ENCODE data around the gene HECW1. TPM values are rescaled to one million over a fixed set of nuclear protein-coding genes. Genes with fewer than 3 reads are reported as not detected.

The HECW1 gene
- total RNA-seq, 1 donor from 2014 or later = 0.46 TPM

DNA sequence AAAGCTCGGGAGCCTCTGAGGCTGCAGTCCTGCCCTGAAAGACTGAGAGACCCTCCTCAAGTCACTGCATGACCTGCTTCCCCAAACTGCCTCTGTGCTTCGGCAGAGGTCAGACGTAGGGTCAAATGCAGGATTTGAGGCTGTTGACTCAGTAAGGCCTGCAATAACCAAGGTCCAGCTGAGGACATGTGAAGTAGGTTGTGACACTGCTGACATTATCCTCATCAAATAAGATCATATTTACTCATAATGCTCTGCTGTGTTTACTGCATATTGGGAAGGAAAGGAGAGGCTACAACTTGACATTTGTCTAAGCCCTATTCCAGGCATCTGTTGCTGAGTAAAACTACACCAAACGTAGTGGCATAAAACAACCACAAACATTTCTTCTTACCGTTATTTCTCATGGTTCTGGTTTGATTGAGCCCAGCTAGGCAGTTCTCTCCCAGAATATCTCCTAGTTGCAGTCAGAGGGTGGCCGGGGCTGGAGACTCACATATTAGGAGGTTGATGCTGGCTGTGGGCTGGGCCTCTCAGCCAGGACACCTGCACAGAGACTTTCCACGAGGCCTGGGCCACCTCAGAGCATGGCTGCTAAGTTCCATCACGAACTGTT, 348.4 kb downstream of the HECW1 start:
- Histone ChIP-seq H3K27me3 (ENCODE audit: control insufficient read depth, insufficient read depth, low read length) (peaks cover 2% of the 10 kb centered on the region), H3K36me3 (ENCODE audit: control insufficient read depth, insufficient read depth, low read length) (no peaks in the 10 kb centered on the region), H3K4me3 (ENCODE audit: low read depth, low read length) (no peak overlapping the region)
- TF ChIP-seq, protein P1, sequence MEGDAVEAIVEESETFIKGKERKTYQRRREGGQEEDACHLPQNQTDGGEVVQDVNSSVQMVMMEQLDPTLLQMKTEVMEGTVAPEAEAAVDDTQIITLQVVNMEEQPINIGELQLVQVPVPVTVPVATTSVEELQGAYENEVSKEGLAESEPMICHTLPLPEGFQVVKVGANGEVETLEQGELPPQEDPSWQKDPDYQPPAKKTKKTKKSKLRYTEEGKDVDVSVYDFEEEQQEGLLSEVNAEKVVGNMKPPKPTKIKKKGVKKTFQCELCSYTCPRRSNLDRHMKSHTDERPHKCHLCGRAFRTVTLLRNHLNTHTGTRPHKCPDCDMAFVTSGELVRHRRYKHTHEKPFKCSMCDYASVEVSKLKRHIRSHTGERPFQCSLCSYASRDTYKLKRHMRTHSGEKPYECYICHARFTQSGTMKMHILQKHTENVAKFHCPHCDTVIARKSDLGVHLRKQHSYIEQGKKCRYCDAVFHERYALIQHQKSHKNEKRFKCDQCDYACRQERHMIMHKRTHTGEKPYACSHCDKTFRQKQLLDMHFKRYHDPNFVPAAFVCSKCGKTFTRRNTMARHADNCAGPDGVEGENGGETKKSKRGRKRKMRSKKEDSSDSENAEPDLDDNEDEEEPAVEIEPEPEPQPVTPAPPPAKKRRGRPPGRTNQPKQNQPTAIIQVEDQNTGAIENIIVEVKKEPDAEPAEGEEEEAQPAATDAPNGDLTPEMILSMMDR (IDR thresholded peaks at IDR 0.05; ENCODE audit: insufficient read depth, low read length, poor library complexity, severe bottlenecking) = no peak
- DNase-seq (ENCODE audit: low read depth) = no peak

DNA sequence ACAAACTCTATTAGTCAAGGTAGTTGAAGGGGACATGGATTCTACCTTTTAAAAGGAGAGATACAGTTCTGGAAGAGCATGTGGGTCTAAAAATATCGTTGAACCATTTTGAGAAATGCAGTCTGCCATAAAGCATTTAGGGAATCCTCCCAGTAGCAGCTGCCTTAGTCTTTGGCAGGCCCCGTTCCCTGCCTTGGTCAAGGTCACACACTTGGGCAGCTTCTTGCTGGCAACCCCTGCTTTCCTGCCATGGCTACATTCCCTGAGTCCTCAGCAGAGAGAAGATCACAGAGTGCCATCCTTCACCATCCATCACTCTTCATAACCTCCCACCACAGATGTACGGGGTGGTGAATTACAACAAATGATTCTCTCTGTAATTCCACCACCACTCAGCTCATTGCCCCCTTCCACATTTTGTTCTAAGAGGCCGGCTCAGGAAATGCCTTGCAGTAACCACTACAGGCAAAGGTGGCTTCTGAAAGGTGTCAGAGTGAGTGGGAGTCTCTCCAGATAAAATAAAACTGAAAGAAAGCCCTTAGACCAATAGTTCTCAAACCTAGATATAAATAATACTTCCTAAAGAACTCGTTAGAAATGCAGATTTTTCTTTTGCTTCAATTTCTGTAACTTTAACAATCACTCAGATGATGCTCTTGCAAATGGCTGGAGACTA, 349.0 kb downstream of the HECW1 start:
- Histone ChIP-seq H3K4me3 (ENCODE audit: low read depth, low read length) (no peak overlapping the region), H3K27me3 (ENCODE audit: control insufficient read depth, insufficient read depth, low read length) (peaks cover 2% of the 10 kb centered on the region), H3K36me3 (ENCODE audit: control insufficient read depth, insufficient read depth, low read length) (no peaks in the 10 kb centered on the region)
- DNase-seq (ENCODE audit: low read depth) = no peak
- TF ChIP-seq, protein P1 (IDR thresholded peaks at IDR 0.05; ENCODE audit: insufficient read depth, low read length, poor library complexity, severe bottlenecking) = no peak

DNA sequence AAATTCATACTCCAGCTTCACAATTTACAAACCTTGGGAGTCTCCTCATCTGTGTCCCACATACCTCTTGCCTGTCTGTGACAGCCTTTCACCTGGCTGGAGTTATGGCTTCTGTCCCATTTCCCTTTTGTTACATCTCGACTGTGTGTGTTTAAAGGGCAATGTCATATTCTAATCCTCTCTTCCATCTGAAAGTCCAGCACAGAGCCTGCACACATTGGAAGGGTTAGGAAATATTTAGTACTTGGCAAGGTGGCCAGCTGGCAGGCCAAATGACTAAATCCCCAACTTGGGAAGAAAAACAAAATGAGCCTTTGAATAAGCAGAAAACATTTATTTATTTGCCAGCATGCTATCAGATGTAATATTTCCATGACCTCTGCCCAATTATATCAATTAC, 350.4 kb downstream of the HECW1 start:
- Histone ChIP-seq H3K4me3 (ENCODE audit: low read depth, low read length) (no peak overlapping the region), H3K27me3 (ENCODE audit: control insufficient read depth, insufficient read depth, low read length) (peaks cover 2% of the 10 kb centered on the region), H3K36me3 (ENCODE audit: control insufficient read depth, insufficient read depth, low read length) (no peaks in the 10 kb centered on the region)
- no peak for DNase-seq (ENCODE audit: low read depth)
- TF ChIP-seq, protein P1 (IDR thresholded peaks at IDR 0.05; ENCODE audit: insufficient read depth, low read length, poor library complexity, severe bottlenecking) = no peak

DNA sequence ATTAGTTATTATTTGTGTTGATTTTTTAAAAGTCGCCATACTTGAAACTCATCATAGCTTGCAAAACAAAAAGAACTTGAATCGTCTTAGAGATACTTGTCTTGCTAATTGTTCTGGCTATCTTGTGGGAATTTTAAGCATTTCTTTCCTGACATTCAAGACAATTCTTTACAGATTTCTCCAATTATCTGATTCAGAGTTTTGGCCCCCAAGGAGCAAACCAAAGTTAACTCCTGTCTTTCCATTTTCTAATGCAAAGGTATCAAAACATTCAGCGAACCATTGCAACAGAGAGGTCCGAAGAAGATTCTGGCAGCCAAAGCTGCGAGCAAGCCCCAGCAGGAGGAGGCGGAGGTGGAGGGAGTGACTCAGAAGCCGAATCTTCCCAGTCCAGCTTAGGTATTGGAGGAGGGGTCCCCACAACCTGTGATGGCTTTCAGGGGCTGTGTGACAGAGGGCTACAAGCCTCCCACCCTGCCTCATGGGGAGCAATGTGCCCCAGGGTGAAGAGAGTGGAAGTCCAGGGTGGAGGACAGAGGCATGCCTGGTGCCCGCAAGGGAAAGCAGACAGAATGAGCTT, 351.0 kb downstream of the HECW1 start:
- Histone ChIP-seq H3K27me3 (ENCODE audit: control insufficient read depth, insufficient read depth, low read length) (peaks cover 2% of the 10 kb centered on the region), H3K36me3 (ENCODE audit: control insufficient read depth, insufficient read depth, low read length) (no peaks in the 10 kb centered on the region), H3K4me3 (ENCODE audit: low read depth, low read length) (no peak overlapping the region)
- no peak for DNase-seq (ENCODE audit: low read depth)
- TF ChIP-seq, protein P1 (IDR thresholded peaks at IDR 0.05; ENCODE audit: insufficient read depth, low read length, poor library complexity, severe bottlenecking) = no peak

DNA sequence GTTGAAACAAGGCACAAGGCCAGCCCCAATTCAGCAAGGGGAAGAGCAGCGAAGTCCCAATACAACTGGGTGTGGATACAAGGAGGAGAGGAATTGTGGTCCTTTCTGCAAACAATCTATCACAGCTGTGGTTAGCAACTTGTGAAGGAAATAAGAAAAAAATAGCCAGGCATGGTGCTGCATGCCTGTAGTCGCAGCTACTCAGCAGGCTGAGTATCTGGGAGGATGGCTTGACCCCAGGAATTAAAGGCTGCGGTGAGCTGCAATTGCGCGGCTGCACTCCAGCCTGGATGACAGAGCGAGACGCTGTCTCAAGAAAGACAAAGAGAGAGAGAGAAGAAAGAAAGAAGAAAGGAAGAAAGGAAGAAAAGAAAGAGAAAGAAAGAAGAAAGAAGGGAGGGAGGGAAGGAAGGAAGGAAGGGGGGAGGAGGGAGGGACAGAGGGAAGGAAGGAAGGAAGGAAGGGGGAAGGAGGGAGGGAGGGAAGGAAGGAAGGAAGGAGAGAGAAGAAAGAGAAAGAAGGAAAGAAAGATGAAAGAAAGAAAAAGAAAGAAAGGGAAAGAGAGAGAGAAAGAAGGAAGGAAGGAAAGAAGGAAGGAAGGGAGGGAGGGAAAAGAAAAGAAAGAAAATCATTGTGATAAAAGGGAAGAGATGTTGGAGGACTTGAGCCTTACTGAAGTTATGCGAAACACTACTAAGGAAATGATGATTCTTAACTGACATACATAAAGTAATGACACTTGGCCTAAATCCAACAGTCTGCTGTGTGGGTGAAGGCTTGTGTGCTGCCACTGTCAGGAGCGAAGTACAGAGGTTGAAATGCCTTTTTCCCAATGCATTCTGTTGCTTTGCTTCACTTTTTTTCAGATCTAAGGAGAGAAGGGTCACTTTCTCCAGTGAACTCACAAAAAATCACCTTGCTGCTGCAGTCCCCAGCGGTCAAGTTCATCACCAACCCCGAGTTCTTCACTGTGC, 353.4 kb downstream of the HECW1 start:
- TF ChIP-seq, protein P1 (IDR thresholded peaks at IDR 0.05; ENCODE audit: insufficient read depth, low read length, poor library complexity, severe bottlenecking) = no peak
- DNase-seq (ENCODE audit: low read depth) = no peak
- Histone ChIP-seq H3K27me3 (ENCODE audit: control insufficient read depth, insufficient read depth, low read length) (peaks cover 2% of the 10 kb centered on the region), H3K4me3 (ENCODE audit: low read depth, low read length) (no peak overlapping the region), H3K36me3 (ENCODE audit: control insufficient read depth, insufficient read depth, low read length) (no peaks in the 10 kb centered on the region)
